Activated T-helper 1 cell treated with anti-CD3 and anti-CD28 coated beads, Interleukin-12 subunit alpha, Interleukin-12 subunit beta, Interleukin-2, Interleukin-4 antibody, amounts not matched to agents 30 ng/mL and 10 ng/mL and 1 ng/mL, durations not matched to agents 14 hours and 24 hours and 36 hours (primary cell): ENCODE data around the gene GNAS. TPM values are rescaled to one million over a fixed set of nuclear protein-coding genes. Genes with fewer than 3 reads are reported as not detected.

ENCODE experiments used
- DNase-seq: peaks from one replicate; pipeline ENCODE4 v3.0.0; 2021; ENCODE audit warnings: low spot score
- H3K27ac Mint-ChIP-seq: one replicate; pipeline ENCODE4 v1.8.0; 2021; ENCODE audit warnings: mild to moderate bottlenecking, mixed read lengths
- H3K27me3 Mint-ChIP-seq: one replicate; pipeline ENCODE4 v1.8.0; 2022; ENCODE audit warnings: mild to moderate bottlenecking, moderate library complexity, mixed read lengths; ENCODE audit not compliant: insufficient read depth
- H3K36me3 Mint-ChIP-seq: one replicate; pipeline ENCODE4 v1.8.0; 2021; ENCODE audit warnings: low read depth, mixed read lengths
- H3K4me1 Mint-ChIP-seq: one replicate; pipeline ENCODE4 v1.8.0; 2021; ENCODE audit warnings: low read depth, mixed read lengths
- H3K4me3 Mint-ChIP-seq: one replicate; pipeline ENCODE4 v1.8.0; 2021; ENCODE audit warnings: mild to moderate bottlenecking, moderate library complexity, mixed read lengths
- H3K9me3 Mint-ChIP-seq: one replicate; pipeline ENCODE4 v1.8.0; 2021; ENCODE audit warnings: mixed read lengths
- intact Hi-C: fragments of 100-400 bp; cut with micrococcal nuclease; formaldehyde crosslinking; loops from one replicate; pipeline ENCODE4 v1.15.1; 2024
- total RNA-seq: library from RNA; stranded (reverse); gene quantifications from 2 replicates; pipeline ENCODE4 v1.2.3, GENCODE V29; 2022

Gene GNAS
- total RNA-seq, 1 donor from 2014 or later = 498 TPM

- peak; percentile 75 for DNase-seq
- Mint-ChIP-seq H3K4me1 (peaks cover 38% of the 10 kb centered on the region), H3K9me3 (no peaks in the 10 kb centered on the region), H3K27ac (no peak within 1 kb of the TSS), H3K36me3 (no peaks in the 10 kb centered on the region), H3K27me3 (peaks cover 50% of the 10 kb centered on the region), H3K4me3 (peak within 1 kb of the TSS; percentile 87)
- intact Hi-C loops = loop anchor here (1.0 kb wide), 1 partner anchor 32 kb away; no protein-coding TSS in a partner anchor
These were observed 1.8 kb upstream of the GNAS start, which contains the start of gene GNAS-AS1 for GRCh38 chr20:58850693-58851174. GNAS-AS1 (minus strand) TSS chr20:58850902.

- Mint-ChIP-seq H3K27ac (no peak overlapping the region), H3K4me3 (peak overlapping the region; percentile 87), H3K4me1 (peaks cover 38% of the 10 kb centered on the region), H3K27me3 (peaks cover 50% of the 10 kb centered on the region), H3K36me3 (no peaks in the 10 kb centered on the region), H3K9me3 (no peaks in the 10 kb centered on the region)
- no peak for DNase-seq
- intact Hi-C loops = loop anchor here (1.0 kb wide), 1 partner anchor 33 kb away; no protein-coding TSS in a partner anchor
These were observed 1.1 kb upstream of the GNAS start for GRCh38 chr20:58851221-58851968.

- H3K36me3 Mint-ChIP-seq = no peaks in the 10 kb centered on the region
- H3K4me3 Mint-ChIP-seq = peak overlapping the region; percentile 87
- no peak for DNase-seq
- no peaks in the 10 kb centered on the region for H3K9me3 Mint-ChIP-seq
- intact Hi-C loops = loop anchor here (1.0 kb wide), 2 partner anchors 34 to 202 kb away; no protein-coding TSS in a partner anchor
- peaks cover 36% of the 10 kb centered on the region for H3K4me1 Mint-ChIP-seq
- peaks cover 53% of the 10 kb centered on the region for H3K27me3 Mint-ChIP-seq
- no peak overlapping the region for H3K27ac Mint-ChIP-seq
These were observed 502 bp upstream of the GNAS start for GRCh38 chr20:58851969-58852458.

DNA sequence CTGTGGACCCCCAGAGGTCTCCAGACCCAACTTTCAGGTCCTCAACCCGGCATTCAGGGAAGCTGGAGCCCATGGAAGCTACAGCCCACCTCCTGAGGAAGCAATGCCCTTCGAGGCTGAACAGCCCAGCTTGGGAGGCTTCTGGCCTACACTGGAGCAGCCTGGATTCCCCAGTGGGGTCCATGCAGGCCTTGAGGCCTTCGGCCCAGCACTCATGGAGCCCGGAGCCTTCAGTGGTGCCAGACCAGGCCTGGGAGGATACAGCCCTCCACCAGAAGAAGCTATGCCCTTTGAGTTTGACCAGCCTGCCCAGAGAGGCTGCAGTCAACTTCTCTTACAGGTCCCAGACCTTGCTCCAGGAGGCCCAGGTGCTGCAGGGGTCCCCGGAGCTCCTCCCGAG is 950 bp downstream of the GNAS start:
- H3K27ac Mint-ChIP-seq = no peak overlapping the region
- no peaks in the 10 kb centered on the region for H3K36me3 Mint-ChIP-seq
- no peak overlapping the region for H3K4me3 Mint-ChIP-seq
- H3K9me3 Mint-ChIP-seq = no peaks in the 10 kb centered on the region
- H3K4me1 Mint-ChIP-seq = peaks cover 22% of the 10 kb centered on the region
- peaks cover 55% of the 10 kb centered on the region for H3K27me3 Mint-ChIP-seq
- intact Hi-C loops = no loop called here
- DNase-seq = no peak

- H3K4me3 Mint-ChIP-seq = peak overlapping the region; percentile 51
- intact Hi-C loops = no loop called here
- H3K27me3 Mint-ChIP-seq = peaks cover 54% of the 10 kb centered on the region
These were observed 1.6 kb downstream of the GNAS start for GRCh38 chr20:58853976-58854637.

DNA sequence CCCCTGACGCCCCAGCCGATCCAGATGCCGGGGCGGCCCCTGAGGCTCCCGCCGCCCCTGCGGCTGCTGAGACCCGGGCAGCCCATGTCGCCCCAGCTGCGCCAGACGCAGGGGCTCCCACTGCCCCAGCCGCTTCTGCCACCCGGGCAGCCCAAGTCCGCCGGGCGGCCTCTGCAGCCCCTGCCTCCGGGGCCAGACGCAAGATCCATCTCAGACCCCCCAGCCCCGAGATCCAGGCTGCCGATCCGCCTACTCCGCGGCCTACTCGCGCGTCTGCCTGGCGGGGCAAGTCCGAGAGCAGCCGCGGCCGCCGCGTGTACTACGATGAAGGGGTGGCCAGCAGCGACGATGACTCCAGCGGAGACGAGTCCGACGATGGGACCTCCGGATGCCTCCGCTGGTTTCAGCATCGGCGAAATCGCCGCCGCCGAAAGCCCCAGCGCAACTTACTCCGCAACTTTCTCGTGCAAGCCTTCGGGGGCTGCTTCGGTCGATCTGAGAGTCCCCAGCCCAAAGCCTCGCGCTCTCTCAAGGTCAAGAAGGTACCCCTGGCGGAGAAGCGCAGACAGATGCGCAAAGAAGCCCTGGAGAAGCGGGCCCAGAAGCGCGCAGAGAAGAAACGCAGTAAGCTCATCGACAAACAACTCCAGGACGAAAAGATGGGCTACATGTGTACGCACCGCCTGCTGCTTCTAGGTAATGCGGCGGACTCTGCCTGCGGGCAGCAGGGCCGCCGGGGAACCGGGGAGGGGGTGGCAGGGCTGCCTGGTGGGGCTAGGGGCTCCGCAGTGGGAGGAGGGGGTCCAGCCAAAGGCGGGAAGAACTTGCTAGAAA is 2.3 kb downstream of the GNAS start:
- Mint-ChIP-seq H3K4me3 (no peak overlapping the region), H3K9me3 (no peaks in the 10 kb centered on the region), H3K27me3 (peaks cover 51% of the 10 kb centered on the region), H3K27ac (no peak overlapping the region), H3K36me3 (no peaks in the 10 kb centered on the region), H3K4me1 (peaks cover 12% of the 10 kb centered on the region)
- no peak for DNase-seq
- intact Hi-C loops = no loop called here

More at GRCh38 chr20:58853976-58854637, 1.6 kb downstream of the GNAS start:
- H3K36me3 Mint-ChIP-seq = no peaks in the 10 kb centered on the region
- peaks cover 19% of the 10 kb centered on the region for H3K4me1 Mint-ChIP-seq
- no peaks in the 10 kb centered on the region for H3K9me3 Mint-ChIP-seq
- no peak overlapping the region for H3K27ac Mint-ChIP-seq
- DNase-seq = no peak

DNA sequence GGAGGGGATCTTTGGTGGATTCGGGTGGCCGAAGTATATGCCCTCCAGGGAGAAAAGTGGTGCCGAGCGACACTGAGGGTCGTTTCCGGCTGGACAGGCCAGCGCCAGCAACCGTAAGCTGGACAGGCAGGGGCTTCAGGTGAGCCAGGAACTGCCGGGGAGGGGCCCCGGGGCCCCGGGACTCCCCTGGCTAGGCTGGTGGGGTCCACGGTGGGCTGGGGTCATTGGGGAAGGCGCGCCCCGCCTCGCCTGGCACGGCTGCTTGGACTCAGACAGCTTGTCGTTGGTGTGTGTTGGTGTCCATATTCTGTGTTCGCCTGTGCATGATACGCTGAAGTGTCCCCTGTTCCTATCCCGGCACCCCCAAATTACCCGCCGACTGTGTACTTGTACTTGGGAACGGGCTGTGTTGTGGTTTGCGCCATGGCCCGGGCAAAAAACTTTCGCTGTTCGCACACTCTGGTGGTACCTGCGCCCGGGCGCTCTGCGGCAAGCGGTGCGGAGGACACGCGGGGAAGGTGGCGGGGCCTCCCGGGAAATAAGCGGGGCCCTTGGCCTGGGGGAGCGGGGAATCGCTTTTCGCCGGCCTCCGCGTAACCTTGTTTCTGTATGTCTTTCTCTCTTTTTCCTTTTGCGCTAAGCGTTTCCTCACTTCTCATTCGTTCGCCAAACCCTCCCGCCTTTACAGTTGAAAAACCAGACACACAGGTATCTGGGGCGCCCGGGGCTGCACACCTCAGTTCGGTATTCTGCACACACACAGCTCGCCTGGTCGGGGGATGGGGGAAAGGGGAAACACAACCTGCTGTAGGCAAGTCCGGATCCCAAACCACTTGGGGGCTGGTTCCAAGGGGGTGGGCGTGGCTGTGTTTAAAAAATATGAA is 3.2 kb downstream of the GNAS start:
- H3K4me1 Mint-ChIP-seq = peaks cover 8% of the 10 kb centered on the region
- DNase-seq = no peak
- no peaks in the 10 kb centered on the region for H3K9me3 Mint-ChIP-seq
- H3K27me3 Mint-ChIP-seq = peaks cover 58% of the 10 kb centered on the region
- intact Hi-C loops = no loop called here
- no peak overlapping the region for H3K27ac Mint-ChIP-seq
- H3K4me3 Mint-ChIP-seq = peak overlapping the region; percentile 15
- no peaks in the 10 kb centered on the region for H3K36me3 Mint-ChIP-seq

GRCh38 chr20:58863044-58863790 is 10.7 kb downstream of the GNAS start:
- Mint-ChIP-seq H3K27ac (no peak overlapping the region), H3K27me3 (peaks cover 51% of the 10 kb centered on the region), H3K4me1 (no peaks in the 10 kb centered on the region), H3K4me3 (no peak overlapping the region), H3K36me3 (no peaks in the 10 kb centered on the region), H3K9me3 (no peaks in the 10 kb centered on the region)
- intact Hi-C loops = no loop called here
- DNase-seq = no peak

DNA sequence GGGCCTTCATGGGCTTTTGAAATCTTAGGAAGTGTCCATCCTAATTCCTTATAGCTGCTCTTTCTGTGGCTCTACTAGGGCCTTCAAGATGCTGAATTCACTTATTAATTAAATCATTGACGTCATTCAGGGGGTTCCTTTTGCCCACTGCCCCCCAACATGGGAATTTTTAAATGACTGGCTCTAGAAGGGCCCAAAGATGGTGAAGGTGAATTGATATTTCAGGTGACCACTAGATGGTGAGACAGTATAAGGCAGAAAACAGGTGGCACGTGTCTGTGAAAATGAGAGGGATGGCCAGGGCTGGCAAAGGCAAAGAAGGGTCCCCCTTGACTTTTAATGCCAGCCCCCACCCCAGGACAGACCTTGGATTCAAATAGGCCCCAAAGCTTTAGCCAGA is 11.8 kb downstream of the GNAS start:
- DNase-seq = no peak
- no peaks in the 10 kb centered on the region for H3K4me1 Mint-ChIP-seq
- H3K36me3 Mint-ChIP-seq = no peaks in the 10 kb centered on the region
- H3K27ac Mint-ChIP-seq = no peak overlapping the region
- H3K4me3 Mint-ChIP-seq = no peak overlapping the region
- H3K9me3 Mint-ChIP-seq = no peaks in the 10 kb centered on the region
- H3K27me3 Mint-ChIP-seq = peaks cover 52% of the 10 kb centered on the region
- intact Hi-C loops = no loop called here

DNA sequence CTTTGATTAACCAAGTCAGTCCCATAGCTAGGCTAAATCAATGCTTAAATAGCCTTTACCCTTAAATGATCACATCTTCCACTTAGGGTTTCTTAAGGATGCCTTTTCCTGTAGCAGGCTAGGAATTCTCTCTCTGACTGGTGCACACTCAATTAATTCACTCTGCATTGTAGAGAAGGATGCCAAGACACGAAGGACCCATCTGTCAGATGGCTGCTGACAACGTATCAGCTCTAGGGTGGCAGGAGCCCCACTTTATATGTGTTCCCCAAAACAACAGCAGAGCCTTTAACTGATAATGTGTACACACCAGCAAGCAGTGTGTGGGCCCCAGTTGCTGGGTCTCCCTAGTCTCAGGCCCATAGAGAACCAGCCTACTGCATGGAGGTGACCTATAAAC is 13.3 kb downstream of the GNAS start:
- H3K4me1 Mint-ChIP-seq = peaks cover 4% of the 10 kb centered on the region
- no peaks in the 10 kb centered on the region for H3K36me3 Mint-ChIP-seq
- no peaks in the 10 kb centered on the region for H3K9me3 Mint-ChIP-seq
- H3K27me3 Mint-ChIP-seq = peaks cover 47% of the 10 kb centered on the region
- no peak for DNase-seq
- H3K4me3 Mint-ChIP-seq = no peak overlapping the region
- no peak overlapping the region for H3K27ac Mint-ChIP-seq
- intact Hi-C loops = no loop called here

- intact Hi-C loops = no loop called here
- DNase-seq = no peak
- H3K4me1 Mint-ChIP-seq = peaks cover 4% of the 10 kb centered on the region
- no peak overlapping the region for H3K4me3 Mint-ChIP-seq
- H3K27ac Mint-ChIP-seq = no peak overlapping the region
- H3K36me3 Mint-ChIP-seq = no peaks in the 10 kb centered on the region
- peaks cover 42% of the 10 kb centered on the region for H3K27me3 Mint-ChIP-seq
- no peaks in the 10 kb centered on the region for H3K9me3 Mint-ChIP-seq
These were observed 14.7 kb downstream of the GNAS start for GRCh38 chr20:58867211-58867610.
